ENCODE measurements around the gene DNAH2. TPM values are rescaled to one million over a fixed set of nuclear protein-coding genes. Genes with fewer than 3 reads are reported as not detected.

Gene DNAH2
- under 0.01 and 0.17 TPM in 2 replicates for total RNA-seq

GRCh38 chr17:7716901-7717755, at the start of gene DNAH2:
DNAH2 (plus strand) TSS chr17:7717744; CDS start chr17:7719735, 1,991 bp downstream.

DNA sequence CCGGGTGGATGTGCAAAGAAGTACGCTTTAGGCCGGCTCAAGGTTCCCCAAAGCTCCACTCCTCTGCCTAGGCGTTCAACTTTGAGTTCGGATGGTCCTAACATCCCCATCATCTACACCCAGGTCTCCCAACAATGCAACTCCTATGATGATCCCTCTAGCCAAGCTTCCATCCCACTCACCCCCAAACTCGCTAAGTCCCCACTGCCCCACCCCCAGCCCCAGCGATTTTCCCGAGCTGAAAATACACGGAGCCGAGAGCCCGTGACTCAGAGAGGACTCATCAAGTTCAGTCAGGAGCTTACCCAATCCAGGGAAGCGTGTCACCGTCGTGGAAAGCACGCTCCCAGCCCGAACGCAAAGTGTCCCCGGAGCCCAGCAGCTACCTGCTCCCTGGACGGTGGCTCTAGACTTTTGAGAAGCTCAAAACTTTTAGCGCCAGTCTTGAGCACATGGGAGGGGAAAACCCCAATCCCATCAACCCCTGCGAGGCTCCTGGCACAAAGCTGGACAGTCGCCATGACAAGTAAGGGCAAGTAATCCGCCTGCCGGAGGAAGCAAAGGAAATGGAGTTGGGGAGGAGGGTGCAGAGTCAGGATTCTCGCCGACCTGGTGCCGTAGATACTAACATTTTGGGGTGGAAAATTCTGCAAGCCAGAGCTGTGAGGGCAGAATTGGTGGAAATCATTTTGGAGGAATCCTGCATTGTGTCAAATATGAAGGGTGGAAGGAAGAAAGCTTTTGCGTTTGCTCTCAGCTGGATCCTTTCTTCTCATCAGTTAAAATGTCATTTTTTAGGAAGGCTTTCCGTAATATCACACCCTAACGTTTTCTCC, 30.3 kb upstream of the DNAH2 start, which contains the start of gene TP53:
TP53 (minus strand) TSS at position 419 of the 836 bp plus-strand sequence. CDS start 10,896 bp downstream, outside the sequence.

DNA sequence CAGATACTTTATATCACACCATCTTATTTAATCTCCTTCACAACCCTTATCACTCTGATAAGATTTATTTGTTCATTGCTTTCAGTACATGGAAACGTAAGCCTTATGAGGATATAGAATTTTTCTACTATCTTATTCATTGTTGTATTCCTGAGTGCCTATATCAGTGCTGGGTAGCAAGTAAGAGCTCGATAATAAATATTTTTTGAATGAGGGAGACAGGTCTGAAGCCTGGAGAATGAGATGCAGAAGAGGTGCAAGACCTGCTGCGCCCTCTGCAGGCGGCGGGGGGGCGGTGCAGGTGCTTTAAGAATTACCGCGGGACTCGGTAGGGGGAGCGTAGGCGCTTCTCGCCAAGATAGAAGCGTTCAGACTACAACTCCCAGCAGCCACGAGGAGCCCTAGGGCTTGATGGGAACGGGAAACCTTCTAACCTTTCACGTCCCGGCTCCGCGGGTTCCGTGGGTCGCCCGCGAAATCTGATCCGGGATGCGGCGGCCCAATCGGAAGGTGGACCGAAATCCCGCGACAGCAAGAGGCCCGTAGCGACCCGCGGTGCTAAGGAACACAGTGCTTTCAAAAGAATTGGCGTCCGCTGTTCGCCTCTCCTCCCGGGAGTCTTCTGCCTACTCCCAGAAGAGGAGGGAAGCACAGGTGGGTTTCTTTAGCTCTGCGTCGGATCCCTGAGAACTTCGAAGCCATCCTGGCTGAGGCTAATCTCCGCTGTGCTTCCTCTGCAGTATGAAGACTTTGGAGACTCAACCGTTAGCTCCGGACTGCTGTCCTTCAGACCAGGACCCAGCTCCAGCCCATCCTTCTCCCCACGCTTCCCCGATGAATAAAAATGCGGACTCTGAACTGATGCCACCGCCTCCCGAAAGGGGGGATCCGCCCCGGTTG, 29.4 kb upstream of the DNAH2 start, which contains the start of gene WRAP53:
WRAP53 (plus strand) TSS at position 570 of the 900 bp plus-strand sequence; CDS start at position 742, 172 bp downstream.

GRCh38 chr17:7704601-7705268, 12.8 kb upstream of the DNAH2 start, which contains the start of gene EFNB3:
EFNB3 (plus strand) TSS chr17:7705202; CDS start chr17:7705599, 397 bp downstream.

GRCh38 chr17:7833795-7834541, 116.4 kb downstream of the DNAH2 start, which contains the start of gene KDM6B:
KDM6B (plus strand) TSS chr17:7834217; CDS start chr17:7845555, 11,338 bp downstream.

DNA sequence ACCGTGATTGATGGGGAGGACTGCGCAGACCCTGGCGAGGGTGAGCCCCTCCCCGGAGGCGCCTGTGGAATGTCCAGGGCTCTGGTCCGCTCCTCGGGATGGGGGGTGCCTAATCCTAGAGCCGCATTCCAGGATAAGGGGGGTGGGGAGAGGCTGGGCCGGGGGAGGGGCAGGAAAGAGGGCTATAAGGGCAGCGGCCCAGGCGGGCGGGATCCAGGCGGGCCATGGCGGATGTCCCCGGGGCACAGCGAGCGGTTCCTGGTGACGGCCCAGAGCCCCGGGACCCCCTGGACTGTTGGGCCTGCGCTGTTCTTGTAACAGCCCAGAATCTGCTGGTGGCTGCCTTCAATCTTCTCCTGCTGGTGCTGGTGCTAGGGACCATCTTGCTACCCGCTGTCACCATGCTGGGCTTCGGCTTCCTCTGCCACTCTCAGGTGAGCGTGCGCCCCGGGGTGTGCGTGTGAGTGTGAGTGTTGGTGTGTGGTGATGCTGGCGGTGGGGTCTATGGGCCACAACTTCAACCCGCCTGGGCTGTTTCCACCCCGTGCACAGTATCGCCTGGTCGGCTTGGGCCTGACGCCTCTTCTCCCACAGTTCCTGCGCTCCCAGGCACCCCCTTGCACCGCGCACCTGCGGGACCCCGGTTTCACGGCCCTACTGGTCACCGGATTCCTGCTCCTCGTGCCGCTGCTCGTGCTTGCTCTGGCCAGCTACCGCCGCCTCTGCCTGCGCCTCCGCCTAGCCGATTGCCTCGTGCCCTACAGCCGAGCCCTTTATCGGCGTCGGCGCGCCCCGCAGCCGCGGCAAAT, 137.5 kb downstream of the DNAH2 start, which contains the start of gene TMEM88:
TMEM88 (plus strand) TSS at position 216 of the 809 bp plus-strand sequence; CDS start at position 225, 9 bp downstream.

GRCh38 chr17:7856811-7857712, 139.5 kb downstream of the DNAH2 start, which contains the start of gene NAA38:
NAA38 (minus strand) TSS chr17:7857559; CDS start chr17:7857463, 96 bp downstream.

GRCh38 chr17:7857713-7858521, 140.4 kb downstream of the DNAH2 start, which contains the start of gene CYB5D1:
CYB5D1 (plus strand) TSS chr17:7858003; CDS start chr17:7858135, 132 bp downstream.

Other genes with a start within 250 kb of the DNAH2 start
- gene ZBTB4, start 238.1 kb upstream of the DNAH2 start, total RNA-seq: 15.3 and 16.6 TPM in 2 replicates
- gene SLC35G6, start 236.3 kb upstream of the DNAH2 start, total RNA-seq: not detected in 2 replicates
- 21.5 and 22.1 TPM in 2 replicates for gene POLR2A, start 233.4 kb upstream of the DNAH2 start, total RNA-seq
- gene TNFSF12, start 168.7 kb upstream of the DNAH2 start, total RNA-seq: 21.4 and 23.6 TPM in 2 replicates
- gene TNFSF13, start 159.0 kb upstream of the DNAH2 start, total RNA-seq: 1.2 TPM in 2 replicates
- gene SENP3, start 155.8 kb upstream of the DNAH2 start, total RNA-seq: 70.2 and 87.8 TPM in 2 replicates
- 27.7 and 27.8 TPM in 2 replicates for gene CD68, start 138.1 kb upstream of the DNAH2 start, total RNA-seq
- 243 and 251 TPM in 2 replicates for gene MPDU1, start 133.9 kb upstream of the DNAH2 start, total RNA-seq
- gene SOX15, start 127.7 kb upstream of the DNAH2 start, total RNA-seq: 2.4 and 2.7 TPM in 2 replicates
- 30.6 and 36.0 TPM in 2 replicates for gene FXR2, start 102.8 kb upstream of the DNAH2 start, total RNA-seq
- 34.1 and 35.5 TPM in 2 replicates for gene SAT2, start 89.9 kb upstream of the DNAH2 start, total RNA-seq
- 0.15 and 0.84 TPM in 2 replicates for gene SHBG, start 87.6 kb upstream of the DNAH2 start, total RNA-seq
- not detected in 2 replicates for gene ATP1B2, start 66.8 kb upstream of the DNAH2 start, total RNA-seq
- gene TP53, start 30.3 kb upstream of the DNAH2 start, total RNA-seq: 57.2 and 61.9 TPM in 2 replicates
- 21.7 and 22.7 TPM in 2 replicates for gene WRAP53, start 29.3 kb upstream of the DNAH2 start, total RNA-seq
- gene EFNB3, start 12.5 kb upstream of the DNAH2 start, total RNA-seq: 0.67 and 0.89 TPM in 2 replicates
- gene KDM6B, start 116.5 kb downstream of the DNAH2 start, total RNA-seq: 1.2 and 1.7 TPM in 2 replicates
- gene TMEM88, start 137.3 kb downstream of the DNAH2 start, total RNA-seq: 0.74 and 4.2 TPM in 2 replicates
- 138 and 167 TPM in 2 replicates for gene NAA38, start 139.8 kb downstream of the DNAH2 start, total RNA-seq
- gene CYB5D1, start 140.3 kb downstream of the DNAH2 start, total RNA-seq: 4.9 and 5.2 TPM in 2 replicates
- 45.9 and 46.5 TPM in 2 replicates for gene CHD3, start 171.0 kb downstream of the DNAH2 start, total RNA-seq
- gene RNF227, start 198.5 kb downstream of the DNAH2 start, total RNA-seq: 1.0 and 1.2 TPM in 2 replicates
- gene KCNAB3, start 212.1 kb downstream of the DNAH2 start, total RNA-seq: 0.67 and 1.2 TPM in 2 replicates
- gene TRAPPC1, start 214.2 kb downstream of the DNAH2 start, total RNA-seq: 71.8 and 102 TPM in 2 replicates
- 24.5 TPM in 2 replicates for gene CNTROB, start 214.5 kb downstream of the DNAH2 start, total RNA-seq